ENCODE measurements around the gene TBC1D19.

- TF ChIP-seq EZH2phosphoT487 (IDR thresholded peaks at IDR 0.05; ENCODE audit: borderline replicate concordance, low read length) (no peak), CTCF (IDR thresholded peaks at IDR 0.05; ENCODE audit: low read depth, low read length, poor library complexity, severe bottlenecking) (no peak)
Measured at GRCh38 chr4:26736621-26737020, 152.7 kb downstream of the TBC1D19 start.

Data from DOHH2 (cell line).